GDM1 (cell line): ENCODE measurements around the gene LSP1.

Experiments used
- DNase-seq: peaks from one replicate; lab custom pipeline; 2025; lab: John Stamatoyannopoulos, UW

LSP1 gene

DNA sequence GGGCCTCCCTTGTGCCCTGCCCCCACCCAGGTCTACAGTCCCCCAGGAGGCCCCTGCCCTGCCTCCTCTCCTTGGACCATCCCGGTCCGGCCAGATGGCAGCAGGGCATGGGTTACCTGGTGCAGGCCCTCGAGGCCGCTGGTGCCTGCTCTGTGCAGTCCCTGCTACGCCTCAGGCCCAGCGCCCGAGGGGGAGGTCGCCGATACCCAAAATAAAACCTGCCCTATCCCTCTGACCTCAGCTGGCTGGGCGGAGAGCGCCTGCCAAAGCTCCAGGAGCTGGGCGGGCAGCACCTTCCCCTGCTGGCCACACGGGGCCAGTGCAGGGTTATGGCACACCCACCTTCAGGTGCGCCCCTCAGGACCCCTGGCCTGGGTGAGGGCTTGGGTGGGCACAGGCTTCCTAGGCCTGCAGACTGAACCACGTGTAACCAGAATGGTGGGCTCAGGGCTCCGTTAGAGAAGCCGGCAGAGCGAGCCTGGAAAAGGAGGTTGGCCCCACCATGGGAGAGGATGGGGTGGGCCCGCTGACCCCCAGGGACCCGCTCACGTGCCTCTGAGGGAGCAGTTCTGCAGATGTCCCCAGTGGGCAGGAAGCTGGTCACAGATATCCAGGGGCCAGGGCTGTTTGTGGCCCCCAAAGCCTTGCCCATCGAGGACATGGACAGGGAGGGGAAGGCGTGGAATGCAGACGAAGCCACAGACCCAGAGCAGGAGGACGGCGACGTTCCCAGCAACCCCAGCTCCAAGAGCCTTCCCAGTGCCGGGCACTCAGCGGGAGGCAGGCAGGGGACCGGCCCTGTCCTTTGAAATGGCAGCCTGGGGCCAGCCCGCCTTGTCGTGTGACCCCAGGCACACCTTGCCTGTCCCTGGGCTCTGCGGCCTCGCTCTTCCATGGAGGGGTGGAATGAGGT, 64.9 kb downstream of the LSP1 start:
- no peak for DNase-seq

DNA sequence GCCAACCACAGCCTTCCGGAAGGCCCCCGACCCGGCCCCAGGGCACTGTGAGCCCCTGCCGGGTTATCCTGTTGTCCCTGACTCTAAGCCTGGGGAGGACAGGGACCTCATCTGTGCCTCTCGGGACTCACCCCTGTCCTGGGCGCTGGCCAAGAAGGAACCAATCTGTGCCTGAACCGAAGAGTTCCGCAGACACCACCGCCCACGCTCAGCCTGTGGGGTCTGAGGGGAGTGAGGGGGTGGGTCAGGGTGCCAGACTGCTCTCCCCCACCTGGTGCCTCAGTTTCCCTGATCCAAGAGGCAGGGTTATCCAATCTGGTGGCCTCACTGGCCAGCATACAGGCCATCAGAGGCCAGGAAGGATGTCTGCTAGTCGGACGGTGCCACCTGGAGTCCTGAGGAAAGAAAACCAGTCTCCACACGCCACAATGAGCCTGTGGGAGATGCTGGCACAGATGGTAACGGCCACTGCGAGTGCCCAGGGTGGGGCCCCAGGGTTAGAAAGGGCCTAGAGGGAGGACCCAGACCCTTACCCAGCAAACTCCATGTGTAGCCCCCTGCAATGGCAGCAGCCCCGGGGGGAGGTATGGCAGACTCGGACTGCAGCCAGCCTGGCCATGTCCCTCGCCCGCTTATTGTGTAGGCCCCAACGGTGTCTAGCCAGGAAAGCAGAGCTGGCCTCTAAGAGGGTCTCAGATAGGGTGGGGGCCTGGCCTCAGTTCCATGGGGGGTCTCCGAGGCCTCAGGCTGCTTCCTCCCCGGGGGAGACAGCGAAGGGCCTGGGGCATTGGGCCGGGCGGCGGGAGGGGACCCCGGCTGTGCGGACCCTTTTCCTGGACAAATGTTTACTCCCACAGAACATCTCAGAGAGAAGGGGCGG, 65.8 kb downstream of the LSP1 start:
- DNase-seq: no peak

DNA sequence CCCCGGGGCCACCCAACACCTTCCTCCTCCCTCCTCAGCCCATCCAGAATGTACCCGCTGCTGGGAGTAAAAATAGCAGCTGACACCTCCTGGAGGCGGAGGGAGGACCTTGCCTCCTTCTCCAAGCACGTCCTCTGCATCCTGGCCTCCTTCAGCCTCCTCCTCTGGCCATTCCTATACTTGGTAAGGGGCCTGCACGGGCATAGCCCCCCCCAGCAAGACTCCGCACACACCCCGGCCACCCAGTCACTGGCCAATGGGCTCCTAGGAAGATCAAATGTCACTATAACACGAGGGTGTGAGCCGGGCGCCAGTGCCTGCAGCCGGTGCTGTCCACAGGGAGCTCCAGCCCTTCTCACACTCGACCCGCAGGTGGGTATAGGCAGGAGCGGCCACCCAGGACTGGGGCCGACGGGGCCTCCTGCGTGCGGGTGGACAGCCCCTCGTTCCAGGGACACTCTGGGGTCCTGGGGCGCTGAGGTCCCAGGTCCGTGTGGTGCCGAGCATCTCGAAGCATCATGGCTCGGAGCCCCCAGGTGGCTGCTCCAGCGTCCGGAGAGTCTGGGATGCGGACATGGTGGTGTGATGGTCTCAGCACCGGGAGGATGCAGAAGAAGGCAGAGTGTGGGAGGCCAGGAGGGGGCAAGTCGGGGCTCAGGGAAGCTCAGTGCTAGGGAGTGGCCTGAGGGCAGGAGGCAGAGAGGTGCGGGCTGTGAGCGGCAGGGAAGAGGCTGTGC, 66.7 kb downstream of the LSP1 start, which contains the start of gene TNNT3:
Gene TNNT3, plus strand, starts transcription at position 313 of the 737 bp plus-strand sequence. CDS start 3,172 bp downstream, outside the sequence.
- no peak for DNase-seq

DNA sequence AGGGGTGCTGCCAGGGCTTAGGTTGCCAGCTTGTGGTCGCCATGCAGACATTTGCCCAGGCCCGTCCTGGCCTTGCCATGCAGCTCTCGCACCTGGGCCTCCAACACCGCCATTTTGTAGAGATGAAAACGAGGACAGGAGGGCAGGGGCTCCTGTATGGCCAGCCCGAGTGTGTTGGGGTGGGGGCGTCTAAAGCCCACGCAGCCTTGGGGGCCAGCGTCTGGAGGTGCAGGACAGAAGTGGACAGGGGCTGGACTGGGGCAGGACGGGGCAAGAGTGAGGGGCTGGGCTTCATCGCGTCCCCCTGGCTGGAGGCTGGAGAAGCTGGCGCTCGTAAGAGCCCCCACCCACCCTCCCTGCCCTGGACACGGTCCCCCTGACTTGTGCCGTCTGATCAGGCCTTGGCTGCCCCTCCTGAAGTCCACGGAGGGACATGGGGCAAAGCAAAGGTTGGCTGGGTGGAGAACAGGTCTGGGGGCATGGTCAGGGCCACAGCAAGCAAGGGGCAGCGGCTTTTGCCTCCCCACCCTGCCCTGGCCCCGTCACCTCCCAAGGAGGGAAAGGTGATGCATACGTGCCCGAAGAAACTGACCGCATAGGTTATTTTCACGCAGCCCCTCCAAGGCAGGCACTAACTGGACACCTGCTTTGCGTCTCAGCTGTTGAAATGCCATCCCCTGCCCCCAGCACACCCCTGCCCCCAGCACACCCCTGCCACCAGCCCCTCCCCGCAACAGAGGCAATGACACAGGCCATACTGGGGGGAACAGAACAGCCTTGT, 67.4 kb downstream of the LSP1 start:
- DNase-seq: no peak

DNA sequence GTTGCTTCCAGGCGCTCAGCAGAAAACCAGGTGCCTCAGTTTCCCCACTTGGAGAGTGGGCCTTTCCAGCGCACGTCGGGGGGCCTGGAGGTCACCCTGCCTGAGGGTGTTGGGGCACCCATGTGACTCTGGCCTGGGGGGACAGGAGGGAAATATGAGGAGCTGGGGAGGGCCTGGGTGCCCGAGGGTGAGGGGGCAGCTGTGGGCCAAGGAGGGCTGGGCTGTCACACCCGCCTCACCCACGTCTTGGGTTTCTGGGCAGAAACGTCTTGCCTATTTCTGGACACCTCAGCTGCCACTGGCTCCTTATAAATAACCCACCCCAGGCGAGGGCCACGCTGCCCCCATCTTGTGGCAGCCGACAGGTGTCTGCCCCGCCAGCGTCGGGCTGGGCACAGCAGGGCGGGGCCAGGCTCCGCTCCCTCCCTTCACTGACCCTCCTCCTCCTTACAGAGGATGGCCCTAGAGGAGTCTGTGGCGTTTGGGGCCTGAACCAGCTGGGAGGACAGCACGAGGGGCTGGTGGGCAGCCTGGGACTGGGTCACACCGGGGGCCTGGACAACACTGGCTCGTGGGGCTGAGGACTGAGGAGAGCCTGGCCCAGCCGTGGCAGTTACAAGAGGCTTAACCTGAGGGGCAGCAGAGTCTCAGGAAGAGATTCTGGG, 68.2 kb downstream of the LSP1 start:
- no peak for DNase-seq

DNA sequence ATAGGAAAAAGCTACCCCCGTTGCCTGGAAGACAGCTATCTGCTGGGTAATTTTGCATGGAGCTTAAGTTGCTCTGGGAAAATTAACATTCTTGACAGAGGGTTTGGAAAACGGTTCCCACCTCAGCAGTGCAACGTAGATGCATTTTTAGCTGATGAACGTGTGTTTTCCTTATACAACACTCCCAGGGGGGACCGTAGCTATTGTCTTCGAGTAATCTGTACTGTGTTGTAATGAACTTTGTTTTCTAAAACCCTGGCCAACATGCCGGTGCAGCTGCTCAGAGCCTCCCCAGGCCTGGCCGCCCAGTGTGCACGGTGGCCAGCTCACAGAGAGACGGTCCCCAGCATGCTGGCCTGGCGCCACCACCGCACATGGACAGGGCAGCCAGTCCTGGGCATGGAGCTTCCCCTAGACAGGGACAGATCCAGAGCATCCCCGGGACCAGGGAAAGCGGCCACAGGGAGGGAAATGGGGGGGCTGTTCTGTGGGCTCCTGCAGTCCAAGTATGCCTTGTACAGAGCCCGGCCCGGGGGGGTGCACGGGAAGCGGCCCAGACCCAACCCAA, 68.8 kb downstream of the LSP1 start:
- DNase-seq: no peak

DNA sequence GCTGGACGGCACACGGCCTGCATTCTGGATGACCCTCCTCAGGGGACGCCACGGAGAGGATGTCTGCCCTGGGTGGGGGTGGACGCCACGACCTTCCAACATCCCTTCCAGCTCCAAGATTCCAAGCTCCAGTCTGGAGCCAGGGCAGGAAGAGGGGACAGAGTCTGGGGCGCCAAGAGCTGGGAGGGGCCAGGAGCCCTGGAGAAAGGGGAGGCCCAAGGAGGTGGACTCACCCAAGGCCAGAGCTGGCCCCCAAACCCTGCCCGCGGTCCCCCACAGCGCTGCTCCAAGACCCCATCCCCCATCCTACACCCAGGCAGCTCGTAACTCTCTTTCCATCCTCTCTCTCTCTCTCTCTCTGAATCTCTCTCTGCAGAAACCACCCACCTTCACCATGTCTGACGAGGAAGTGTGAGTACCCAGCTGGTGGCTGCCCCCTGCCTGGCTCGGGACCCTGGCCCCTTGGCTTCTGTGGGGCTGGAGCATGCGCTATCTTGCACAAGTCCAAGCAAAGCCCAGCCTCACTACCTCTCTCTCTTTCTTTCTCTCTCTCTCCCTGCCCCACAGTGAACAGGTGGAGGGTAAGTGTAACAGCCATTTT, 69.7 kb downstream of the LSP1 start:
- no peak for DNase-seq

DNA sequence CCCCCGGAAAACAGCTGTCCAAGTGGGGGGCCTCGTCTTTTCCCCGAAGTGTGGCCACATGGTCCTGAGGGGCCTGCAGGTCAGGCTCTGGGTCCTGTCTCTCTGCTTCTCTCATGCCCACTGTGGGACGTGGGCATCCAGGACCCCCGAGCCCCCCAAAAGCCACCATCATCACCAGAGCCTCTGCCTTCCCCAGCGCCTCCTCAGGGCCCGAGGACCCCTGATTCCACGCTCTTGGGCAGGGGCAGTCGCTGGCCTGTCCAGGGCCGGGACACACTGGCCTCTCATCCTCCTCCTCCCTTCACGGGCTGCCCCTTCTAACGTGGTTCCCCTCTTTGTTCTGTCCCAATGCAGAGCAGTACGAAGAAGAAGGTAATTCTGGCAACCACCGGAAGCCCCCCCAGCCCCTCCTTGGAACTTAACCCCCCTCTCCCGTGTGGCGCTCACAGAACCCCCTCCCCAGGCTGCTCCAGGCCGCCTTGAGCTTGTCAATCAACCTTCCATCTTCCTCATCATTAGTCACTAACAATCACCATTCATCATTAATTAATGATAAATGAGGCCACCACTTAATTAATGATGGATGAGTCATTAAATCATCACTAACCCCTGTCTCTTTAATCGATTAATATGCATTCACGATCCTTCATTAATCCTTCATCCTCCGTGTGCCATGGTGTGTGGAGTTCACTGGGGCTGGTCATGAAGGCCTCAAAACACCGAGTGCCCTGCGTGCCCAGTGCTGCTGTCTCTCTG, 70.5 kb downstream of the LSP1 start:
- DNase-seq: no peak

DNA sequence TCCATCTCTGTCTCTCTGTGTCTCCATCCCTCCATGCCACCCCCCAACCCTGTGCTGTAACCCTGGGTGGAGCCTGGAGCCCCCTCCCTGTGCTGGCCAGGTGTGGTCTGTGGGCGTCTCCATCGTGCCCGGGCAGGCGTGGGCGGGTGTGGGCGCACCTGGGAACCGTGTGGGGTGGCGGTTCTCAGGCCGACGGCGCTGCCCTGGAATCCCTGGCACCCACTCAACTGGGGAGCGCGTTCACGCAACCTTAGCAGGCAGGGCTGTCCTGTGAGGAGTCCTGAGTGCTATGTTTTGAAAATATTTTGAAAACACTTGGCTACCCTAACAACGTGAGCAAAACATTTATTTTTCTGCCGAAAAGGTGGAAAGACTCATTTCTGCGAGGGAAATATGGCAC, 71.3 kb downstream of the LSP1 start:
- no peak for DNase-seq

DNA sequence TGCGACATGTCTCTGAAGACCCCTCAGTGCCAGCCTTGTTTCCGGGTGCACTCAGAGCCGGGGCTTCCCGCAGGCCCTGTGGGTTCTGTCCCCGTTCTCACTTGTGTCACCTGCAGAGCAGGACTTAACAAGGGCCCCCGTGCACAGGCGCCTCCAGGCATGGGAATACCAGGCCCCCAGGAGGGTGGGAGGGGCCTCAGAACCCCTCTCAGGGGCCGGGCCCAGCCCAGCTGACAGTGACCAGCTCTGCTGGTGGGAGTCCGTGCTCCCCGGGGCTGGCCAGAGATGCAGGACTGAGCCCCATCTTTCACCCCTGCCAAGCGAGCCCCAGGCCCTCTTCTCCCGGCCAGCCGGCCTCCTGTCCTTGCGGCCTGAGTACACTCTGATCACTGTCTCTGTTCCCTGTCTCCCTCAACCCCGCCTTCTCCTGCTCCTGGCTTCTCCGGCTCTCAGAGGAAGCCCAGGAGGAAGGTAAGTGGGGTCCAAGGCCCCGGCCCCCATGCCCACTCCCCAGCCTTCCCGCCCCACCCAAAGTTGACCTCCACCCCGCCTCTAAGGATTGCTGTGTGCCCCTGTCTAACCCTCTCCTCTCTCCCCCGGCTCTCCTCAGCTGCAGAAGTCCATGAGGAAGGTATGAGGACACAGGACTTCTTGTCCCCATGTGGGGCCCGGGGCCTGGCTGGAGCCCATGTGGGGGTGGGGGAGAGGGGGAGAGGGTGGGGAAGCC, 71.9 kb downstream of the LSP1 start:
- no peak for DNase-seq

DNA sequence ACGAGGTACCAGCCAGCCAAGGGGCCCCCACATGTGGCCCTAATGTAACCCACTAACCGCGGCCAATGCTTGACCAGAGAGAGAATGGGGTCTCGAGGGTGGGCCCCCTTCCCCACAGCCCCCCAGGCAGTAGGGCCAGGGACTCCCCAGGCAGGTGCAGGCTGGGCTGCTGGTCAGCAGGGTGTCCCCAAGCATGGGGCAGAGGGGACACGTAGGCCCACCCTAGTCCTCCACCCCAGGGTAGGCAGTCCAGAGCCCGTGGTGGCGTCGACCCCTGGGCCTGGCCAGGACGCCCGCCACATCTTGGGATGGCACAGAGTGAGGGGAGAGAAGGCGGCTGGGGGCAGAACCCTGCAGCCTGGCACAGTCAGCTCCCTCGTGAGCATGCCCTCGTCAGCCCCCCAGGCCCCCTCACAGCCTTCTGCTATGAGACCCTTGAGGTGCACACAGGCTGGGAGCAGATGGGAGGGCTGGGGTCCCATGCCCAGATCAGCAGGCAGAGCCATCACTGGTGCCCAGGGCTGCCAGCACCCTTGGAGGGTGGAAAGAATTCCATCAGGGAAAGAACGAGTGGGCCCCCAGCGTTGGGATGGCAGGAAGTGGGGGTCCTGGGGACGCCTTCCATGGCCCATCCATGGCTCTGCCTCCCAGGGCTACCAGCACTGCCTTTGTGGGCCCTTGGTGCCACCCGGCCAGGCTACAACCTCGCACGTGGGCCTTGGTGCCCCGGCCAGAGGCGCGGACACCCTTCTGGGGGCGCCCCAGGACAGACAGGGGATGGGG, 72.7 kb downstream of the LSP1 start:
- no peak for DNase-seq

DNA sequence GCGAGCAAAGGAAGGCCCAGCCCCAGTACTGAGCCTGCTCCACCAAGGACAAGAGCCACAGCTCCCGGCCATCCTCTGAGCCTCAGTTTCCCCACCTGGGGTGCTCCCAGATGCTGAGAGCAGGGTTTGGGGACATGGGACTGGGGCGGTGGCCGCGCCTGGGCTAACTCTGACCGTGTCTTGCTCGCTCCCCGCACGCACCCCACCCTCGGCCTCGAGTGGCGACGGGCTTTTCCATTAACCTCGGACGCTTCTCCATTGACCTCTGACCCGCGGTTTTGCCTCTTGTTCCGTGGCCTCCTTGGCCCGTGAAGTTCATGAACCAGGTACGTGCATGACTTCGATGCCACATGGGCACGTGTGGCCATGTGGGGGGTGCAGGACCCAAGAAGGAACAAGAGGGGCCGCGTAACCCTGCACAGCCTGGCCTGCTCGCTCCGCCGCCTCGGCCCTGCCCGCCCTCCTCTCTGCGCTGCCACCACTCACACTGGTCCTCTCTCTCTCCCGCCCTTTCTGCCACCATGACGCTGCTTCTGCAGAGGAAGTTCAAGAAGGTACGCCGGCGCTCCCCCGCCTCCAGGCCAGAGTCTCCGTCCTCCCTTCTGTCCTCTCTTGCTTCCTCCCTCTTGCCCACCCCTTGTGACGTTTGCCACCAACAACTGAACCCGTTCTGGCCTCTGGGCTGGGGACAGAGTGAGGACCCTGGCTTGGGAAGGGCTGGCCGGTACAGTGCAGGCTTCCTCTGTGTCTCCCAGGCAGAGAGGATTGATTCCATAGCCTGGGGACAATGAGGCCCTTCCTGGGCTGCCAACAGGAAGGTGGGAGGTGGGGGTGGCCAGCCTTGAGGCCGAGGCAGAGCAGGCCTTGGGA, 73.5 kb downstream of the LSP1 start:
- DNase-seq: no peak

DNA sequence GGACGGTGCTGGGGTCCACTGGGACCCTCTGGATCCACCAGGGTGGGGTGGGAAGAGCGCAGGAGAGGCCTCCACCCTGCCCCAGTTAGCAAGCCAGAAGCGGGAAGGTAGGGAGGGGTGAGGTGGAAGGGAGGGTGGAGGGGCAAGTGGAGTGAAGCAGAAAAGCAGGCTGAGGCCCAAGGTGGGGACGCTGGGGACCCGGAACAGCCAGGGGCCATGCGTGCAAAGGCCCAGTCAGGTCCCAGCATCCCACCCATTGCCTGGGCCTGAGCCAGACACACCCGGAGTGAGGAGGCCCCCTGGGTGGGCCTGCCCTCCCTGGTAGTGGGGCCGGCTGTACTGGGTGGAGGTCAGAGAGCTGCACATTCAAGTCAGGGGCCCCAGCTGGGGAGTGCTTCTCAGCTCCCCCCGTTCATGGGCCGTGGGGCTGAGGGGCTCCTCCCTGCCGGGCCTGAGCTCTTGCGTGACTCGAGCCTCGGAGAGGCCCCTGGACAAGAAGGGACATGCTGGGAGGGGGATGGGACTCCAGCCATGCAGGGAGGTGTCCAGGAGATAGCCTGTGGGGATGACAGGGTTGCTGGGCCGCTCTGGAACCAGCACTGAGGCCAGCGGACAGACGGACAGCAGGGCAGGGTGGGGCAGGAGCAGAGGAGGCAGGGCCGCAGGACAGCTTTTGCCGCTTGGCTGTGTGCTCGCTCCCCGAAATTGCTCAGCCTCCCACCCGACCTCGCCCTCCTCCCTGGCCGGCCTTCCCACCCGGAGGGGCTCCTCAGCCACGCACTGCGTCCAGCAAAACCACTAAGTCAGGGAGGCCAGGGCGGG, 74.4 kb downstream of the LSP1 start:
- no peak for DNase-seq

DNA sequence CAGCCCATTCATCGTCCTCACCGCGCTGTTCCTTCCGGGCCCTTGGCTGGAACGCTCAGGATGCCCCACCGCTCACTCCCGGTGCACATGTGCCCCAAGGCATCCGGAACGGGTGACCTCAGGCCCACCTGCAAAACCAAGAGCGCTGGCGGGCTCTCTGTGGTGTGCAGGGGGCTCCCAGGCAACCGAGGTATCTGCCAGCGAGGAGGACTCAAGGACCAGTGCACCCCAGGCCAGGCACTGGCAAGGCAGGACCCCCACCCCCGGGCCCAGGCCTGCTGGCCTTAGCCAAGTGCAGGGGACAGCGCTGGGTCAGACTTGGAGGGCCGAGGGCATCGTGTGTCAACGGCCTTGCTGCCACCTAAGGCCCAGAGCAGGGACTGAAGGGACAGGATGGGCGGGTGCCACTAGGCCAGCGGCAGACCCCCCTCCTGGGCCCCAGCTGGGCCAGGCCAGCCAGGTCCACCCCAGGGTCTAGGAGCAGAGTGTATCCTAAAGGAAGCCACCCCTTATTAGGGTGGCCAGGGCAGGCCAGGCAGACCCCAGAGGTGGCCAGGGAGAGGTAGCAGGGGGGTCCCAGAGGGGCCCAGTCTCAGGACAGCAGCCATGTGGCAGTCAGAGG, 75.1 kb downstream of the LSP1 start:
- no peak for DNase-seq

DNA sequence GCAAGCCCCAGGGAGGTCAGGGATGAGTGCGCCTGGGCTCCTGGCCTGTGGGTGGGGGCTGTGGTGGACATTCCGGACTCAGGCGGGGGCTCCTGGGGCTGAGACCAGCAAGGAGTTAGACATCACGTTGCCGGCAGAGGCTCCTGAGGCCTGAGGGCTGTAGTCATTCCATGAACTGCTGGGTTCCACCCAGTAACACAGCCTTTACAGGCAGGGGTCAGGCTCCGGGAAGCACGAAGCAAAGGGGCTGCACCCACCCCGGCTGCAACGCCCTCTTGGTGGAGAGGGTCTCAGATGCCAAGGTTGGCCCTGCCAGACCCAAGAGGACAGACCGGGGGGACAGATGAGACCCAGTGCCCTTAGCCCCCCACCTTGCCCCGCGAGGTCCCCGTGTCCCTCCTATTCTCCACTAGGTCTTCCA, 75.6 kb downstream of the LSP1 start:
- no peak for DNase-seq
